Fibroblast of villous mesenchyme (primary cell): ENCODE results near the gene CRISP1. TPM values are rescaled to one million over a fixed set of nuclear protein-coding genes. Genes with fewer than 3 reads are reported as not detected.

ENCODE experiments used
- DNase-seq: peaks from one replicate; pipeline ENCODE4 v3.0.0-alpha.2; 2010; ENCODE audit warnings: low read depth
- H3K4me3 ChIP-seq: 2 replicates; pipeline ENCODE4 v1.5.1; 2011; ENCODE audit warnings: low read depth, mild to moderate bottlenecking, low read length
- total RNA-seq: library from RNA; depleted of rRNA; stranded (reverse); fragments of >200 nt; gene quantifications from 2 replicates; pipeline ENCODE4 v1.2.3, GENCODE V29; 2012
- TF ChIP-seq, protein P1 (sequence below): IDR thresholded peaks from 2 replicates; pipeline ENCODE4 v1.5.1; 2012; ENCODE audit warnings: low read depth, mild to moderate bottlenecking, low read length; ENCODE audit not compliant: insufficient read depth

Gene CRISP1
- total RNA-seq, 1 donor, result not detected

DNA sequence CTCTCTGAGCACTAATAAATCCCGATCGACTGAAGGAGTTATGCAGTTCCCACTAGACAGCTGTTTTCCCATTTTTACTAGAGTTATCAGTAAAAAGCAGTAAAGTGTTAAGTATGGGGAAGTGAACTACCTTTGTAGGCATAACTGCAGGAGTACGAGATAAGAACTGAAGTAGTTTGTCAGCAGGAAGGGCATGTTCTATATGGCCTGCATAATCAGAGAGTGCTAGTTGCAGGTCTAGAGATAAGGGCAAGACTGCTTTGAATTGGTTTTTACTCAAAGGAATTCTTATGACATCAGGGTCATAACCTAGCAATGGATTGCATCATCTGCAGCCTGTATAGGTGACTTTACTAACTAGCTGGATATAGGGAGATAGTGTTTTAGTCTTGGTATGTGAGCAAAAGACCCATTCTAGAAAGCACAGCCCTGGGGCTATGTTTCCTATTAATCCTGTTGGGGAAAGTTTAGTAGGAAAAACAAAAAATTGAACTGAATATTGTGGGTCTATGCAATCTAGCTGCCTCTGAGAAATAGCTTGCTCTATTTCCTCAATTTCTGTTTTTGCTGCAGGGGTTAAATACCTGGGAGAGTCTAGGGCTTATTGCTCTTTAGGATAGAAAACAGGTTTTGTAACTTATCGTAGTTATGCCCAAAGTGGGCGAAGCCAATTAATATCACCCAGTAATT, 22.6 kb upstream of the CRISP1 start:
- no peak for DNase-seq
- H3K4me3 ChIP-seq, result no peak overlapping the region
- TF ChIP-seq, protein P1, sequence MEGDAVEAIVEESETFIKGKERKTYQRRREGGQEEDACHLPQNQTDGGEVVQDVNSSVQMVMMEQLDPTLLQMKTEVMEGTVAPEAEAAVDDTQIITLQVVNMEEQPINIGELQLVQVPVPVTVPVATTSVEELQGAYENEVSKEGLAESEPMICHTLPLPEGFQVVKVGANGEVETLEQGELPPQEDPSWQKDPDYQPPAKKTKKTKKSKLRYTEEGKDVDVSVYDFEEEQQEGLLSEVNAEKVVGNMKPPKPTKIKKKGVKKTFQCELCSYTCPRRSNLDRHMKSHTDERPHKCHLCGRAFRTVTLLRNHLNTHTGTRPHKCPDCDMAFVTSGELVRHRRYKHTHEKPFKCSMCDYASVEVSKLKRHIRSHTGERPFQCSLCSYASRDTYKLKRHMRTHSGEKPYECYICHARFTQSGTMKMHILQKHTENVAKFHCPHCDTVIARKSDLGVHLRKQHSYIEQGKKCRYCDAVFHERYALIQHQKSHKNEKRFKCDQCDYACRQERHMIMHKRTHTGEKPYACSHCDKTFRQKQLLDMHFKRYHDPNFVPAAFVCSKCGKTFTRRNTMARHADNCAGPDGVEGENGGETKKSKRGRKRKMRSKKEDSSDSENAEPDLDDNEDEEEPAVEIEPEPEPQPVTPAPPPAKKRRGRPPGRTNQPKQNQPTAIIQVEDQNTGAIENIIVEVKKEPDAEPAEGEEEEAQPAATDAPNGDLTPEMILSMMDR, result no peak

DNA sequence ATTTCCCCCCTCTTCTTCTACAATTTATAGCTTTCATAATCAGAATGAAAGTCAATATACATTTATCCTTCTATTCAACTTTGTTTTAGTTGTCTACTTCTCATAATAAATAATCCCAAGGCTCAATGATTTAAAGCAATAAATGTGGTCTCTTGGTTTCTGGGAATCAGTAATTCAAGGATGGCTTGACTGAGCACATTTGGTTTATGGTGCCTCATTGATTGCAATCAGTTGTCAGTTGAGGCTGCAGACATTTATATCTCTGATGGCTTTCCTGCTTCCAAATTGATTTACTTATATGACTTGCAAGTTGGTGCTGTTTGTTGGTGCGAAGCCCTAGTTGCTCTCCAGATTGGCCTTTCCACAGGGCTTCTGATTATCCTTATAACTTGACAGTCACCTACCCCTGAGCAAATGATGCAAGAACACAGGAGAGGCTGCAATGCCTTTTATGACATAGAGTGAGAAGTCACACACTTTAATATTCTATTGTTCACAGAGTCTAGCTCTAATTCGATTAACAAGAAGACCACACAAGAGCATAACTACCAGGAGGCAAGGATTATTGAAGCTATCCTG, 2.7 kb upstream of the CRISP1 start:
- DNase-seq, result no peak
- TF ChIP-seq, protein P1, result no peak
- H3K4me3 ChIP-seq, result no peak overlapping the region

DNA sequence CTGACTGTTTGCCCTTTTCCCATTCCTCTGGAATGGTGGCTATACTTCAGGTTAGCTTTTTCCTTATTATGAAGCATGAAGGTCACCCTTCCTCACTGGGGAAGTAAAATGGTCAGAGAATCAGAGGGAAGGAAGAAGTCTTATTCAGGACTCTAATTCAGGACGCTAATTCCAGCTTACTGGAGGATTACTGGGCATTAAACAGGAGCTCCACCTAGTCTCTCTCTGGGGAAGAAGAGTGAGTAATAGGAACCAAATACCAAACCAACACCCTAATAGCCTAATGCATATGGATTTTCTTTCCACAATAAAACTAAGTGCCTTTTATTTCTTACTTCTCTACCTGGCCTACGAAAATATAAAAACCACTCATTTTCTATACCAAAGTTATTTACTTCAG, 10.1 kb downstream of the CRISP1 start:
- no peak overlapping the region for H3K4me3 ChIP-seq
- no peak for DNase-seq
- TF ChIP-seq, protein P1, result no peak

DNA sequence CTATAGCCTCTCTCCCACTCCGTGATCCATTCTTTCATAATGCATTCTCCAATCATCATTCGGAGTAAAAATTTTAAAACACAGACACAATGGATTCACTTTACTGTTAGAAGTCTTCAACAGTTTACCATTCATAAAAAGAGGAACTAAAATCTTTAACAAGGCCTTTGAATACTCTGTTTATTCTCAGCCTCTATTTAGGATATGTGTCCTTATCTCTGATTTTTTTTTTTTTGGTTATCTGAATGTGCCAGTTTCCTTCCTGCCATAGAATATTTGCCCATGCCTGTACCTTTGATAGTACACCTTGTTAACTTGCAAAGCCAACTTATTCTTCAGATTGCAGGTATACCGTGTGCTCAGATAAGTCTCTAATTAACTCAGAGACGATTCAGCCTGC, 11.1 kb downstream of the CRISP1 start:
- DNase-seq, result no peak
- no peak overlapping the region for H3K4me3 ChIP-seq
- TF ChIP-seq, protein P1, result no peak

DNA sequence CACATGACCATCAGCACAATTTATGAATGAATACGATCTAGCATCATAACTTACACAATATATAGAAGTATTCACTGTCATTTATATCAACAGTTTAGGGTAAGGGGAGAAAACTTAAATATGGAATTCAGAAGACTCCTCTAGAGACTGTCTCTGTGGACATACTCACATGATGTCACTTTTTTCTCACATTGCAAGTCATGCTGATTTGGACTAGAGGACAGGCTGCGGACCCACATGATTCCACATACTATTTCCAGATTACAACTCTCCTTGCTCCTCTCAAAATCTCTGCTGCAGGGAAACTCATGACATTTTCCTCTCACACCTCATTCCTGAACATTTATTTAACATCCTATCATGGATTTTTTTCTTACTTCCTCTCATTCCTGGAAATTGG, 13.4 kb downstream of the CRISP1 start:
- TF ChIP-seq, protein P1, result no peak
- H3K4me3 ChIP-seq, result no peak overlapping the region
- DNase-seq, result no peak

DNA sequence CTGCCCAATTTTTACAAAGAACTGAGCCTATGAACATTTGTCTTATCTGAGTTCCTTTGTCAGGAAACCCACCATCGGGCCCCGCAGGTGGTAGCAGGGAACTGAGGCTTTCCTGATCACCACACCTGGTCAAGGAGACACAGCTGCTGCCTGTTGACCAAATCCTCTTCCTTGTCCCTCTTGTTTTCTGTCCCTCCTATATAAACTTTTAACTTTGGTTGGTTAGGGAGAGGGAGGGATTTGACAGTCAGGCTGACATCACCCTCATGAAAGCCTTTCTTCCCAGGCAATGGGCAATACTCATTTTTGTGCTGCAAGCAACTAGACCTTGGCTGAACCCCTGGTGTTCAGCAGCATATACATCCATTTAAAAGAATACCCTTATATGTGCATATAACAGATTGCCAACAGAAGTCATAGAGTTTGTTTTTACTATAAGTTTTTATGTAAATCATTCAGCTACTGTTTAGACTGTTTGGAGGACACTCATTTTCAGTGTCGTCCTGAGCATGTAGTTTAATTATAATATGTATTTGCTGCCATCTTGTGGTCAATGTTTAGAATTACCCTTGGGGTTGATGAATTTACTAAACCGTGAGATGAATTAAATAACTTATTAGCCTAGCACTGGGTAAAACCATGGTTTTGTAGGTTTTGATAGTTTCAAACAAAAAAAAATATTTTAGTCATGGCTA, 17.0 kb downstream of the CRISP1 start:
- DNase-seq, result peak; percentile 62
- TF ChIP-seq, protein P1, result peak; percentile 45

More for the DNA sequence above, 17.0 kb downstream of the CRISP1 start:
- H3K4me3 ChIP-seq, result no peak overlapping the region
